ENCODE data around the gene SH3GLB1. TPM values are rescaled to one million over a fixed set of nuclear protein-coding genes. Genes with fewer than 3 reads are reported as not detected.

The SH3GLB1 gene
- total and polyA plus RNA-seq, 9 of the 15 experiments (the other 6 are each of a cell fraction or from before 2014, with no cell fraction given): 8.6 to 34.2 (median 24.2) TPM

DNA sequence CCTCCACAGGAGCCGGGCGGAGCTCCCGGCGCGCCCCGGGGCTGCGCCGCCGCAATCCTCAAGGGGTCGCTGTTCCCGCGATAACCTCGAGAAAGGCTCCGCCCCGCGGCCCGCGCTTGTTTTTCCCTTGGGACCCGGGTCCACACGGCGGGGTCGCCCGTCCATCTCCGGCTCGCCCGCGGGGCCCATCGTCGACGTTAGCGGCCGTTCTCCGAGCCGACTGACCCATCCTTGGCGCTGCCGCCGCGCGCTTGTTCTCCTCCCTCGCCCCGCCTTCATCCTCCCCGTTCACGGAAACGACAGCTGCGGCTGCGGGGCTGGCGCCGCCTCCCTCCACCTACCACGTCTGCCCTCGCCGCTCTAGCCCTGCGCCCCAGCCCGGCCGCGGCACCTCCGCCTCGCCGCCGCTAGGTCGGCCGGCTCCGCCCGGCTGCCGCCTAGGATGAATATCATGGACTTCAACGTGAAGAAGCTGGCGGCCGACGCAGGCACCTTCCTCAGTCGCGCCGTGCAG is at the start of gene SH3GLB1 (continued):
- TF ChIP-seq TOE1 (IDR thresholded peaks at IDR 0.05; ENCODE audit: borderline replicate concordance): 0 out of 2 replicates have a peak, but pooled peaks have one; percentile 43
- TF ChIP-seq TOE1 (CRISPR knock-in tag; IDR thresholded peaks at IDR 0.05; ENCODE audit: borderline replicate concordance, low read depth): no peak
- TF ChIP-seq, protein P1, sequence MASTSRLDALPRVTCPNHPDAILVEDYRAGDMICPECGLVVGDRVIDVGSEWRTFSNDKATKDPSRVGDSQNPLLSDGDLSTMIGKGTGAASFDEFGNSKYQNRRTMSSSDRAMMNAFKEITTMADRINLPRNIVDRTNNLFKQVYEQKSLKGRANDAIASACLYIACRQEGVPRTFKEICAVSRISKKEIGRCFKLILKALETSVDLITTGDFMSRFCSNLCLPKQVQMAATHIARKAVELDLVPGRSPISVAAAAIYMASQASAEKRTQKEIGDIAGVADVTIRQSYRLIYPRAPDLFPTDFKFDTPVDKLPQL (IDR thresholded peaks at IDR 0.05; ENCODE audit: extremely low read depth, insufficient read length): no peak
- no peak for TF ChIP-seq SMARCB1 (IDR thresholded peaks at IDR 0.05; ENCODE audit: insufficient read length, low read depth)
- peak; percentile 96 for TF ChIP-seq FIP1L1 (IDR thresholded peaks at IDR 0.05; ENCODE audit: low read depth, low read length, poor library complexity, severe bottlenecking)
- TF ChIP-seq, protein P2, sequence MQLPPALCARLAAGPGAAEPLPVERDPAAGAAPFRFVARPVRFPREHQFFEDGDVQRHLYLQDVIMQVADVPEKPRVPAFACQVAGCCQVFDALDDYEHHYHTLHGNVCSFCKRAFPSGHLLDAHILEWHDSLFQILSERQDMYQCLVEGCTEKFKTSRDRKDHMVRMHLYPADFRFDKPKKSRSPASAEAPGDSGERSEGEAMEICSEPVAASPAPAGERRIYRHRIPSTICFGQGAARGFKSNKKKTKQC (CRISPR knock-in tag; IDR thresholded peaks at IDR 0.05): no peak; the same call in none of the 2 replicates
- no peak for TF ChIP-seq ZBTB8A (IDR thresholded peaks at IDR 0.05; ENCODE audit: partially characterized antibody)
- TF ChIP-seq CREB1 (IDR thresholded peaks at IDR 0.05): peak; percentile 36; the same call in 1 of the 2 replicates
- peak; percentile 31; the same call in 1 of the 2 replicates for TF ChIP-seq CREB1 (CRISPR knock-in tag; IDR thresholded peaks at IDR 0.05)
- TF ChIP-seq CEBPG (CRISPR knock-in tag; IDR thresholded peaks at IDR 0.05): no peak
- TF ChIP-seq CEBPG (tag; conservative IDR thresholded peaks at IDR 0.05 in 1 of 2, IDR thresholded peaks at IDR 0.05 in 1 of 2): no peak
- TF ChIP-seq MEF2A (IDR thresholded peaks at IDR 0.05; ENCODE audit: control insufficient read depth, low read depth, low read length): no peak
- TF ChIP-seq PCBP2 (IDR thresholded peaks at IDR 0.05; ENCODE audit: low read depth, low read length, poor library complexity, severe bottlenecking): peak; percentile 42
- TF ChIP-seq ZNF644 (tag; IDR thresholded peaks at IDR 0.05; ENCODE audit: low read depth): no peak
- TF ChIP-seq NR1H2 (CRISPR knock-in tag; IDR thresholded peaks at IDR 0.05): no peak
- TF ChIP-seq, protein P3, sequence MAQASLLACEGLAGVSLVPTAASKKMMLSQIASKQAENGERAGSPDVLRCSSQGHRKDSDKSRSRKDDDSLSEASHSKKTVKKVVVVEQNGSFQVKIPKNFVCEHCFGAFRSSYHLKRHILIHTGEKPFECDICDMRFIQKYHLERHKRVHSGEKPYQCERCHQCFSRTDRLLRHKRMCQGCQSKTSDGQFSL (CRISPR knock-in tag; IDR thresholded peaks at IDR 0.05): no peak
- TF ChIP-seq, protein P3 (tag; IDR thresholded peaks at IDR 0.05): no peak
- TF ChIP-seq STAT5A (IDR thresholded peaks at IDR 0.05; ENCODE audit: borderline replicate concordance, low read length): peak; percentile 32; the same call in 1 of the 2 replicates
- TF ChIP-seq, protein P4, sequence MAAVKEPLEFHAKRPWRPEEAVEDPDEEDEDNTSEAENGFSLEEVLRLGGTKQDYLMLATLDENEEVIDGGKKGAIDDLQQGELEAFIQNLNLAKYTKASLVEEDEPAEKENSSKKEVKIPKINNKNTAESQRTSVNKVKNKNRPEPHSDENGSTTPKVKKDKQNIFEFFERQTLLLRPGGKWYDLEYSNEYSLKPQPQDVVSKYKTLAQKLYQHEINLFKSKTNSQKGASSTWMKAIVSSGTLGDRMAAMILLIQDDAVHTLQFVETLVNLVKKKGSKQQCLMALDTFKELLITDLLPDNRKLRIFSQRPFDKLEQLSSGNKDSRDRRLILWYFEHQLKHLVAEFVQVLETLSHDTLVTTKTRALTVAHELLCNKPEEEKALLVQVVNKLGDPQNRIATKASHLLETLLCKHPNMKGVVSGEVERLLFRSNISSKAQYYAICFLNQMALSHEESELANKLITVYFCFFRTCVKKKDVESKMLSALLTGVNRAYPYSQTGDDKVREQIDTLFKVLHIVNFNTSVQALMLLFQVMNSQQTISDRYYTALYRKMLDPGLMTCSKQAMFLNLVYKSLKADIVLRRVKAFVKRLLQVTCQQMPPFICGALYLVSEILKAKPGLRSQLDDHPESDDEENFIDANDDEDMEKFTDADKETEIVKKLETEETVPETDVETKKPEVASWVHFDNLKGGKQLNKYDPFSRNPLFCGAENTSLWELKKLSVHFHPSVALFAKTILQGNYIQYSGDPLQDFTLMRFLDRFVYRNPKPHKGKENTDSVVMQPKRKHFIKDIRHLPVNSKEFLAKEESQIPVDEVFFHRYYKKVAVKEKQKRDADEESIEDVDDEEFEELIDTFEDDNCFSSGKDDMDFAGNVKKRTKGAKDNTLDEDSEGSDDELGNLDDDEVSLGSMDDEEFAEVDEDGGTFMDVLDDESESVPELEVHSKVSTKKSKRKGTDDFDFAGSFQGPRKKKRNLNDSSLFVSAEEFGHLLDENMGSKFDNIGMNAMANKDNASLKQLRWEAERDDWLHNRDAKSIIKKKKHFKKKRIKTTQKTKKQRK (IDR thresholded peaks at IDR 0.05; ENCODE audit: borderline replicate concordance, low read depth, low read length): no peak
- TF ChIP-seq KAT2B (IDR thresholded peaks at IDR 0.05; ENCODE audit: low read depth, low read length): no peak
- TF ChIP-seq GABPB2 (CRISPR knock-in tag; conservative IDR thresholded peaks at IDR 0.05): no peak
- TF ChIP-seq MAZ (CRISPR knock-in tag; conservative IDR thresholded peaks at IDR 0.05 in 1 of 2, IDR thresholded peaks at IDR 0.05 in 1 of 2): peak; percentile 62 to 84
- TF ChIP-seq ZNF174 (CRISPR knock-in tag; IDR thresholded peaks at IDR 0.05): no peak

All from K562 (cell line).